ENCODE measurements around the gene ANXA11. TPM values are rescaled to one million over a fixed set of nuclear protein-coding genes. Genes with fewer than 3 reads are reported as not detected.

Gene ANXA11
- total and polyA plus RNA-seq, 2 of the 8 experiments (the other 6 are each of a cell fraction or from before 2014, with no cell fraction given) = 40.5 to 84.9 TPM

GRCh38 chr10:80156216-80156615 lies 49.1 kb downstream of the ANXA11 start (continued):
- TF ChIP-seq, protein P1, sequence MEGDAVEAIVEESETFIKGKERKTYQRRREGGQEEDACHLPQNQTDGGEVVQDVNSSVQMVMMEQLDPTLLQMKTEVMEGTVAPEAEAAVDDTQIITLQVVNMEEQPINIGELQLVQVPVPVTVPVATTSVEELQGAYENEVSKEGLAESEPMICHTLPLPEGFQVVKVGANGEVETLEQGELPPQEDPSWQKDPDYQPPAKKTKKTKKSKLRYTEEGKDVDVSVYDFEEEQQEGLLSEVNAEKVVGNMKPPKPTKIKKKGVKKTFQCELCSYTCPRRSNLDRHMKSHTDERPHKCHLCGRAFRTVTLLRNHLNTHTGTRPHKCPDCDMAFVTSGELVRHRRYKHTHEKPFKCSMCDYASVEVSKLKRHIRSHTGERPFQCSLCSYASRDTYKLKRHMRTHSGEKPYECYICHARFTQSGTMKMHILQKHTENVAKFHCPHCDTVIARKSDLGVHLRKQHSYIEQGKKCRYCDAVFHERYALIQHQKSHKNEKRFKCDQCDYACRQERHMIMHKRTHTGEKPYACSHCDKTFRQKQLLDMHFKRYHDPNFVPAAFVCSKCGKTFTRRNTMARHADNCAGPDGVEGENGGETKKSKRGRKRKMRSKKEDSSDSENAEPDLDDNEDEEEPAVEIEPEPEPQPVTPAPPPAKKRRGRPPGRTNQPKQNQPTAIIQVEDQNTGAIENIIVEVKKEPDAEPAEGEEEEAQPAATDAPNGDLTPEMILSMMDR (IDR thresholded peaks at IDR 0.05; ENCODE audit: control extremely low read depth in 1 of 3, insufficient read depth in 1 of 3, low read depth in 1 of 3, low read length in 3 of 3) = no peak
- no peak for TF ChIP-seq CEBPB (IDR thresholded peaks at IDR 0.05; ENCODE audit: low read depth, low read length)
- TF ChIP-seq PHF8 (conservative IDR thresholded peaks at IDR 0.05; ENCODE audit: low read depth, low read length) = no peak
- no peak for TF ChIP-seq CHD1 (IDR thresholded peaks at IDR 0.05; ENCODE audit: low read depth, low read length)
- TF ChIP-seq GABPA (IDR thresholded peaks at IDR 0.05; ENCODE audit: borderline replicate concordance, insufficient read depth, low read length) = no peak
- TF ChIP-seq TAF1 (IDR thresholded peaks at IDR 0.05; ENCODE audit: low read depth, low read length) = no peak
- no peak for TF ChIP-seq SIN3A (conservative IDR thresholded peaks at IDR 0.05 in 1 of 2, IDR thresholded peaks at IDR 0.05 in 1 of 2; ENCODE audit: low read depth in 1 of 2, low read length in 2 of 2)
- TF ChIP-seq POLR2A (IDR thresholded peaks at IDR 0.05; ENCODE audit: control extremely low read depth in 1 of 2, low read depth in 2 of 2, low read length in 2 of 2) = no peak
